GM23338 (cell line): Measurements from ENCODE around the gene PDE4D. TPM values are rescaled to one million over a fixed set of nuclear protein-coding genes. Genes with fewer than 3 reads are reported as not detected.

Experiments used
- ATAC-seq: fragments of 200-7000 bp; cut with Tn5 transposase; 3 replicates; pipeline ENCODE4 v1.9.1; 2020
- DNase-seq: peaks from one replicate; pipeline ENCODE4 v3.0.0-alpha.2; 2015; ENCODE audit warnings: low spot score
- H2AFZ ChIP-seq: fragments of 200-600 bp; sonication (generic); 2 replicates; pipeline ENCODE4 v1.8.0; 2016; ENCODE audit warnings: antibody characterized with exemption, mild to moderate bottlenecking, moderate library complexity
- H3F3A ChIP-seq: fragments of 200-600 bp; sonication (generic); replicated peaks from 2 replicates; pipeline ENCODE4 v1.8.0; 2017; ENCODE audit warnings: antibody characterized with exemption, mixed run types, low read depth
- H3K27ac ChIP-seq: fragments of 200-600 bp; sonication (generic); 2 replicates; pipeline ENCODE4 v1.6.1; 2016; ENCODE audit warnings: low read depth
- H3K27me3 ChIP-seq: fragments of 200-600 bp; sonication (generic); 2 replicates; pipeline ENCODE4 v1.8.0; 2016; ENCODE audit warnings: mild to moderate bottlenecking, mixed run types, moderate library complexity; ENCODE audit not compliant: insufficient read depth
- H3K36me3 ChIP-seq: fragments of 200-600 bp; sonication (generic); 2 replicates; pipeline ENCODE4 v1.8.0; 2016; ENCODE audit warnings: mild to moderate bottlenecking; ENCODE audit not compliant: insufficient read depth
- H3K4me1 ChIP-seq: fragments of 200-600 bp; sonication (generic); 2 replicates; pipeline ENCODE4 v1.8.0; 2016; ENCODE audit warnings: mild to moderate bottlenecking, moderate library complexity; ENCODE audit not compliant: insufficient read depth
- H3K4me2 ChIP-seq: fragments of 200-600 bp; sonication (generic); 2 replicates; pipeline ENCODE4 v1.7.1; 2017; ENCODE audit warnings: mixed run types
- H3K4me3 ChIP-seq: fragments of 200-600 bp; sonication (generic); 2 replicates; pipeline ENCODE4 v1.6.1; 2016; ENCODE audit warnings: mixed run types
- H3K79me2 ChIP-seq: fragments of 200-600 bp; sonication (generic); replicated peaks from 2 replicates; pipeline ENCODE4 v1.8.0; 2017; ENCODE audit warnings: mild to moderate bottlenecking; ENCODE audit not compliant: insufficient read depth
- H3K9me2 ChIP-seq: fragments of 200-600 bp; sonication (generic); 2 replicates; pipeline ENCODE4 v1.8.0; 2017; ENCODE audit not compliant: insufficient read depth
- H4K20me1 ChIP-seq: fragments of 200-600 bp; sonication (generic); replicated peaks from 2 replicates; pipeline ENCODE4 v1.8.0; 2017; ENCODE audit warnings: mild to moderate bottlenecking; ENCODE audit not compliant: insufficient read depth
- H3K27ac Mint-ChIP-seq: 2 replicates; pipeline ENCODE4 v1.8.0; 2020; ENCODE audit warnings: inconsistent platforms, mild to moderate bottlenecking, moderate library complexity, mixed read lengths
- H3K27me3 Mint-ChIP-seq: 3 replicates; pipeline ENCODE4 v1.8.0; 2022; ENCODE audit warnings: low read depth, mild to moderate bottlenecking, moderate library complexity, mixed read lengths, inconsistent platforms; ENCODE audit not compliant: insufficient read depth, poor library complexity
- H3K36me3 Mint-ChIP-seq: 3 replicates; pipeline ENCODE4 v1.8.0; 2021; ENCODE audit warnings: low read depth, mild to moderate bottlenecking, inconsistent platforms, moderate library complexity, mixed read lengths
- H3K4me1 Mint-ChIP-seq: 3 replicates; pipeline ENCODE4 v1.8.0; 2020; ENCODE audit warnings: mild to moderate bottlenecking, inconsistent platforms, mixed read lengths
- H3K4me3 Mint-ChIP-seq: 3 replicates; pipeline ENCODE4 v1.8.0; 2021; ENCODE audit warnings: moderate library complexity, mild to moderate bottlenecking, inconsistent platforms, mixed read lengths
- H3K9me3 Mint-ChIP-seq: 3 replicates; pipeline ENCODE4 v1.8.0; 2020; ENCODE audit warnings: moderate library complexity, mild to moderate bottlenecking, inconsistent platforms, mixed read lengths
- EZH2 ChIP-seq: fragments of 200-600 bp; sonication (generic); IDR thresholded peaks from one replicate; pipeline ENCODE4 v1.8.0; 2017; ENCODE audit warnings: antibody characterized with exemption, mild to moderate bottlenecking, low read depth; ENCODE audit not compliant: unreplicated experiment
- JUNB ChIP-seq: IDR thresholded peaks from one replicate; pipeline ENCODE4 v1.6.1; 2016; ENCODE audit warnings: antibody characterized with exemption; ENCODE audit not compliant: unreplicated experiment
- POLR2AphosphoS5 ChIP-seq: IDR thresholded peaks from 2 replicates; pipeline ENCODE4 v1.6.1; 2016; ENCODE audit warnings: antibody characterized with exemption, low read depth
- ZNF114 ChIP-seq: fragments of 250-450 bp; sonication (Bioruptor Pico); IDR thresholded peaks from 2 replicates; pipeline ENCODE4 v1.5.0; 2020; ENCODE audit warnings: mild to moderate bottlenecking, moderate library complexity
- polyA plus RNA-seq: library from polyadenylated mRNA; unstranded; fragments of >200 nt; fragmentation: Nextera tagmentation; extraction: Ambion mirVana; gene quantifications from 2 replicates; pipeline ENCODE4 v1.2.1, GENCODE V29; 2016
- total RNA-seq: library from RNA; depleted of rRNA; stranded (reverse); fragments of >200 nt; shearing (Covaris generic); gene quantifications from 2 replicates; pipeline ENCODE4 v1.2.3, GENCODE V29; 2014
- TF ChIP-seq, protein P1 (sequence below): fragments of 250-450 bp; sonication (Bioruptor Pico); IDR thresholded peaks from 2 replicates; pipeline ENCODE4 v1.5.0; 2020; ENCODE audit warnings: mild to moderate bottlenecking, moderate library complexity
- TF ChIP-seq, protein P2 (sequence below): IDR thresholded peaks from one replicate; pipeline ENCODE4 v1.6.1; 2018; ENCODE audit warnings: antibody characterized with exemption; ENCODE audit not compliant: unreplicated experiment
- TF ChIP-seq, protein P3 (sequence below): IDR thresholded peaks from 2 replicates; pipeline ENCODE4 v1.6.1; 2016; ENCODE audit warnings: antibody characterized with exemption
- TF ChIP-seq, protein P4 (sequence below), 2 experiments: fragments of 200-600 bp in 1 of 2; sonication (generic) in 1 of 2; conservative IDR thresholded peaks; 2 replicates each; pipeline versions ENCODE4 v1.5.1 to v1.6.1; 2016 to 2017; ENCODE audit warnings: antibody characterized with exemption in 2 of 2, low read depth in 2 of 2, mild to moderate bottlenecking in 2 of 2, moderate library complexity in 1 of 2

The PDE4D gene
- total and polyA plus RNA-seq, 2 experiments from 2014 or later: 2.1 to 4.7 TPM

DNA sequence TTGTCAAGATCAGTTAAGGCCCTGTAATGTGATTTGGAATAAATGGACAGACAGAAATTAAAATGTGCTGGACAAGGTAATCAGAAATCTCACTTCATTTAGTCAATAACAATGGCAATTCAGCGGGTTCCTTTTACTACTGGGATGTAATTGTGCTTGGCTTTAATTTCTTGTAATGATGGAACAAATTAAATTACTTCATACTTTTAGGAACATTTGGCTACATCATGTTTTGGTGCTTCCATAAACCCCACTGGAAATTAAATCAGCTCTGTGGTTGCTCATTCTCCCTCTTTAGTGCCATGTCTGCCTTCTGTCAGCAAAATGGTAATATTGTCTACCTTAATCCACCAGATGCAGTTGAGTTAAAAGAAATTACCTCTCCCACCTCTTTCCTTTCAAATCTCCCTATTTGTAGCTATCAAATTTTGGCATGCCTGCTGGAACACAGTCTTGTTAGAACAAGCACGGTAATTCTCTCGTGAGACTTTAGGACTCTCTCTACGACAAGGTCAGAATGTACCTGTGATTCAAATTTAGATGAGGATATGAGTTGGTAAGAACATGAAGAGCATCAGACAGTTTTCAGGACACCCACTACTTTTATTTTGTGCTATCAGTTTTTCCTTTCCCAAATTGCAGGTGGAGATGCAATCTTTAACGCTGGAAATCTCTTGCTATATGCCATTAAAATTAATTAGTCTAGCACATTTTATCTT lies 834.4 kb downstream of the PDE4D start:
- Histone ChIP-seq H3F3A (no peaks in the 10 kb centered on the region), H2AFZ (no peak overlapping the region), H3K79me2 (no peaks in the 10 kb centered on the region), H4K20me1 (no peaks in the 10 kb centered on the region), H3K4me3 (no peak overlapping the region), H3K36me3 (no peaks in the 10 kb centered on the region), H3K27me3 (no peaks in the 10 kb centered on the region), H3K4me2 (no peak overlapping the region), H3K9me2 (no peaks in the 10 kb centered on the region), H3K4me1 (peaks cover 8% of the 10 kb centered on the region; the same call in 1 of the 2 replicates), H3K27ac (no peak overlapping the region)
- TF ChIP-seq ZNF114: no peak
- TF ChIP-seq POLR2AphosphoS5: no peak
- ATAC-seq (no peak), DNase-seq (no peak)
- no peaks in the 10 kb centered on the region for H3K9me3 Mint-ChIP-seq
- H3K36me3 Mint-ChIP-seq: no peaks in the 10 kb centered on the region
- H3K4me1 Mint-ChIP-seq: peaks cover 4% of the 10 kb centered on the region; the same call in 2 of the 3 replicates
- H3K4me3 Mint-ChIP-seq: no peak overlapping the region
- H3K27ac Mint-ChIP-seq: no peak overlapping the region
- no peaks in the 10 kb centered on the region for H3K27me3 Mint-ChIP-seq

DNA sequence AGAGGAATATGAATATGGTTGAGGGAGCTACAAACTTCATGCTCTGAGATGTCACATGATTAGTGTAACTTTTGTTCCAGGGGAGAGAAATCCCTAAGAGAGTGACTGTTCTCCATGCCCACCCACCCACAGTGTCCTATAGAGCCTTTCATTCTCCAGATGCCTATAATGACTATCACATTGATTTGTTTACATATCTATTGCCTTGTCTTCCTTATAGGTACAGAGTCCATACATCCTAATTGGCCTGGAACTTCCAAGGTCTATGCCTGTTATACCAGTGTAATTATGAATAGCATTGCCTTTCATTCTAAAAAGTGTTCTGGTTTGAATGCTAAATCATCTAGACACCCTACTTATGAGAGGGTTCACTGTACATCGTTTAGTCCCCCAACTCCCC lies 835.3 kb downstream of the PDE4D start:
- Histone ChIP-seq H3K27me3 (no peaks in the 10 kb centered on the region), H3K4me1 (peaks cover 4% of the 10 kb centered on the region; the same call in 1 of the 2 replicates), H3K9me2 (no peaks in the 10 kb centered on the region), H3K4me2 (no peak overlapping the region), H3K27ac (no peak overlapping the region), H3K79me2 (no peaks in the 10 kb centered on the region), H4K20me1 (no peaks in the 10 kb centered on the region), H3K36me3 (no peaks in the 10 kb centered on the region), H2AFZ (no peak overlapping the region), H3K4me3 (no peak overlapping the region), H3F3A (no peaks in the 10 kb centered on the region)
- no peaks in the 10 kb centered on the region for H3K9me3 Mint-ChIP-seq
- no peak for ATAC-seq
- peaks cover 4% of the 10 kb centered on the region; the same call in 2 of the 3 replicates for H3K4me1 Mint-ChIP-seq
- no peaks in the 10 kb centered on the region for H3K27me3 Mint-ChIP-seq
- TF ChIP-seq, protein P1, sequence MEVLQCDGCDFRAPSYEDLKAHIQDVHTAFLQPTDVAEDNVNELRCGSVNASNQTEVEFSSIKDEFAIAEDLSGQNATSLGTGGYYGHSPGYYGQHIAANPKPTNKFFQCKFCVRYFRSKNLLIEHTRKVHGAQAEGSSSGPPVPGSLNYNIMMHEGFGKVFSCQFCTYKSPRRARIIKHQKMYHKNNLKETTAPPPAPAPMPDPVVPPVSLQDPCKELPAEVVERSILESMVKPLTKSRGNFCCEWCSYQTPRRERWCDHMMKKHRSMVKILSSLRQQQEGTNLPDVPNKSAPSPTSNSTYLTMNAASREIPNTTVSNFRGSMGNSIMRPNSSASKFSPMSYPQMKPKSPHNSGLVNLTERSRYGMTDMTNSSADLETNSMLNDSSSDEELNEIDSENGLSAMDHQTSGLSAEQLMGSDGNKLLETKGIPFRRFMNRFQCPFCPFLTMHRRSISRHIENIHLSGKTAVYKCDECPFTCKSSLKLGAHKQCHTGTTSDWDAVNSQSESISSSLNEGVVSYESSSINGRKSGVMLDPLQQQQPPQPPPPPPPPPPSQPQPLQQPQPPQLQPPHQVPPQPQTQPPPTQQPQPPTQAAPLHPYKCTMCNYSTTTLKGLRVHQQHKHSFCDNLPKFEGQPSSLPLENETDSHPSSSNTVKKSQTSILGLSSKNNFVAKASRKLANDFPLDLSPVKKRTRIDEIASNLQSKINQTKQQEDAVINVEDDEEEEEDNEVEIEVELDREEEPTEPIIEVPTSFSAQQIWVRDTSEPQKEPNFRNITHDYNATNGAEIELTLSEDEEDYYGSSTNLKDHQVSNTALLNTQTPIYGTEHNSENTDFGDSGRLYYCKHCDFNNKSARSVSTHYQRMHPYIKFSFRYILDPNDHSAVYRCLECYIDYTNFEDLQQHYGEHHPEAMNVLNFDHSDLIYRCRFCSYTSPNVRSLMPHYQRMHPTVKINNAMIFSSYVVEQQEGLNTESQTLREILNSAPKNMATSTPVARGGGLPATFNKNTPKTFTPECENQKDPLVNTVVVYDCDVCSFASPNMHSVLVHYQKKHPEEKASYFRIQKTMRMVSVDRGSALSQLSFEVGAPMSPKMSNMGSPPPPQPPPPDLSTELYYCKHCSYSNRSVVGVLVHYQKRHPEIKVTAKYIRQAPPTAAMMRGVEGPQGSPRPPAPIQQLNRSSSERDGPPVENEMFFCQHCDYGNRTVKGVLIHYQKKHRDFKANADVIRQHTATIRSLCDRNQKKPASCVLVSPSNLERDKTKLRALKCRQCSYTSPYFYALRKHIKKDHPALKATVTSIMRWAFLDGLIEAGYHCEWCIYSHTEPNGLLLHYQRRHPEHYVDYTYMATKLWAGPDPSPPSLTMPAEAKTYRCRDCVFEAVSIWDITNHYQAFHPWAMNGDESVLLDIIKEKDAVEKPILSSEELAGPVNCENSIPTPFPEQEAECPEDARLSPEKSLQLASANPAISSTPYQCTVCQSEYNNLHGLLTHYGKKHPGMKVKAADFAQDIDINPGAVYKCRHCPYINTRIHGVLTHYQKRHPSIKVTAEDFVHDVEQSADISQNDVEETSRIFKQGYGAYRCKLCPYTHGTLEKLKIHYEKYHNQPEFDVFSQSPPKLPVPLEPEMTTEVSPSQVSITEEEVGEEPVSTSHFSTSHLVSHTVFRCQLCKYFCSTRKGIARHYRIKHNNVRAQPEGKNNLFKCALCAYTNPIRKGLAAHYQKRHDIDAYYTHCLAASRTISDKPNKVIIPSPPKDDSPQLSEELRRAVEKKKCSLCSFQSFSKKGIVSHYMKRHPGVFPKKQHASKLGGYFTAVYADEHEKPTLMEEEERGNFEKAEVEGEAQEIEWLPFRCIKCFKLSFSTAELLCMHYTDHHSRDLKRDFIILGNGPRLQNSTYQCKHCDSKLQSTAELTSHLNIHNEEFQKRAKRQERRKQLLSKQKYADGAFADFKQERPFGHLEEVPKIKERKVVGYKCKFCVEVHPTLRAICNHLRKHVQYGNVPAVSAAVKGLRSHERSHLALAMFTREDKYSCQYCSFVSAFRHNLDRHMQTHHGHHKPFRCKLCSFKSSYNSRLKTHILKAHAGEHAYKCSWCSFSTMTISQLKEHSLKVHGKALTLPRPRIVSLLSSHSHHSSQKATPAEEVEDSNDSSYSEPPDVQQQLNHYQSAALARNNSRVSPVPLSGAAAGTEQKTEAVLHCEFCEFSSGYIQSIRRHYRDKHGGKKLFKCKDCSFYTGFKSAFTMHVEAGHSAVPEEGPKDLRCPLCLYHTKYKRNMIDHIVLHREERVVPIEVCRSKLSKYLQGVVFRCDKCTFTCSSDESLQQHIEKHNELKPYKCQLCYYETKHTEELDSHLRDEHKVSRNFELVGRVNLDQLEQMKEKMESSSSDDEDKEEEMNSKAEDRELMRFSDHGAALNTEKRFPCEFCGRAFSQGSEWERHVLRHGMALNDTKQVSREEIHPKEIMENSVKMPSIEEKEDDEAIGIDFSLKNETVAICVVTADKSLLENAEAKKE: no peak
- TF ChIP-seq, protein P2, sequence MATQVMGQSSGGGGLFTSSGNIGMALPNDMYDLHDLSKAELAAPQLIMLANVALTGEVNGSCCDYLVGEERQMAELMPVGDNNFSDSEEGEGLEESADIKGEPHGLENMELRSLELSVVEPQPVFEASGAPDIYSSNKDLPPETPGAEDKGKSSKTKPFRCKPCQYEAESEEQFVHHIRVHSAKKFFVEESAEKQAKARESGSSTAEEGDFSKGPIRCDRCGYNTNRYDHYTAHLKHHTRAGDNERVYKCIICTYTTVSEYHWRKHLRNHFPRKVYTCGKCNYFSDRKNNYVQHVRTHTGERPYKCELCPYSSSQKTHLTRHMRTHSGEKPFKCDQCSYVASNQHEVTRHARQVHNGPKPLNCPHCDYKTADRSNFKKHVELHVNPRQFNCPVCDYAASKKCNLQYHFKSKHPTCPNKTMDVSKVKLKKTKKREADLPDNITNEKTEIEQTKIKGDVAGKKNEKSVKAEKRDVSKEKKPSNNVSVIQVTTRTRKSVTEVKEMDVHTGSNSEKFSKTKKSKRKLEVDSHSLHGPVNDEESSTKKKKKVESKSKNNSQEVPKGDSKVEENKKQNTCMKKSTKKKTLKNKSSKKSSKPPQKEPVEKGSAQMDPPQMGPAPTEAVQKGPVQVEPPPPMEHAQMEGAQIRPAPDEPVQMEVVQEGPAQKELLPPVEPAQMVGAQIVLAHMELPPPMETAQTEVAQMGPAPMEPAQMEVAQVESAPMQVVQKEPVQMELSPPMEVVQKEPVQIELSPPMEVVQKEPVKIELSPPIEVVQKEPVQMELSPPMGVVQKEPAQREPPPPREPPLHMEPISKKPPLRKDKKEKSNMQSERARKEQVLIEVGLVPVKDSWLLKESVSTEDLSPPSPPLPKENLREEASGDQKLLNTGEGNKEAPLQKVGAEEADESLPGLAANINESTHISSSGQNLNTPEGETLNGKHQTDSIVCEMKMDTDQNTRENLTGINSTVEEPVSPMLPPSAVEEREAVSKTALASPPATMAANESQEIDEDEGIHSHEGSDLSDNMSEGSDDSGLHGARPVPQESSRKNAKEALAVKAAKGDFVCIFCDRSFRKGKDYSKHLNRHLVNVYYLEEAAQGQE: no peak
- TF ChIP-seq, protein P3, sequence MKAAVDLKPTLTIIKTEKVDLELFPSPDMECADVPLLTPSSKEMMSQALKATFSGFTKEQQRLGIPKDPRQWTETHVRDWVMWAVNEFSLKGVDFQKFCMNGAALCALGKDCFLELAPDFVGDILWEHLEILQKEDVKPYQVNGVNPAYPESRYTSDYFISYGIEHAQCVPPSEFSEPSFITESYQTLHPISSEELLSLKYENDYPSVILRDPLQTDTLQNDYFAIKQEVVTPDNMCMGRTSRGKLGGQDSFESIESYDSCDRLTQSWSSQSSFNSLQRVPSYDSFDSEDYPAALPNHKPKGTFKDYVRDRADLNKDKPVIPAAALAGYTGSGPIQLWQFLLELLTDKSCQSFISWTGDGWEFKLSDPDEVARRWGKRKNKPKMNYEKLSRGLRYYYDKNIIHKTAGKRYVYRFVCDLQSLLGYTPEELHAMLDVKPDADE: no peak
- TF ChIP-seq JUNB: no peak
- TF ChIP-seq EZH2: no peak
- TF ChIP-seq, protein P4, sequence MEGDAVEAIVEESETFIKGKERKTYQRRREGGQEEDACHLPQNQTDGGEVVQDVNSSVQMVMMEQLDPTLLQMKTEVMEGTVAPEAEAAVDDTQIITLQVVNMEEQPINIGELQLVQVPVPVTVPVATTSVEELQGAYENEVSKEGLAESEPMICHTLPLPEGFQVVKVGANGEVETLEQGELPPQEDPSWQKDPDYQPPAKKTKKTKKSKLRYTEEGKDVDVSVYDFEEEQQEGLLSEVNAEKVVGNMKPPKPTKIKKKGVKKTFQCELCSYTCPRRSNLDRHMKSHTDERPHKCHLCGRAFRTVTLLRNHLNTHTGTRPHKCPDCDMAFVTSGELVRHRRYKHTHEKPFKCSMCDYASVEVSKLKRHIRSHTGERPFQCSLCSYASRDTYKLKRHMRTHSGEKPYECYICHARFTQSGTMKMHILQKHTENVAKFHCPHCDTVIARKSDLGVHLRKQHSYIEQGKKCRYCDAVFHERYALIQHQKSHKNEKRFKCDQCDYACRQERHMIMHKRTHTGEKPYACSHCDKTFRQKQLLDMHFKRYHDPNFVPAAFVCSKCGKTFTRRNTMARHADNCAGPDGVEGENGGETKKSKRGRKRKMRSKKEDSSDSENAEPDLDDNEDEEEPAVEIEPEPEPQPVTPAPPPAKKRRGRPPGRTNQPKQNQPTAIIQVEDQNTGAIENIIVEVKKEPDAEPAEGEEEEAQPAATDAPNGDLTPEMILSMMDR (conservative IDR thresholded peaks at IDR 0.05; ENCODE audit: low read depth in 2 of 2): no peak
- no peak overlapping the region for H3K27ac Mint-ChIP-seq
- H3K4me3 Mint-ChIP-seq: no peak overlapping the region
- no peak for DNase-seq
- H3K36me3 Mint-ChIP-seq: no peaks in the 10 kb centered on the region
